Panc1 (cell line): ENCODE results near the gene KRTAP13-2.

Experiments
- POLR2AphosphoS5 ChIP-seq: IDR thresholded peaks from 2 replicates; pipeline ENCODE4 v1.6.1; 2012; ENCODE audit warnings: mild to moderate bottlenecking, low read depth, low read length, moderate library complexity
- SIN3A ChIP-seq: IDR thresholded peaks from 2 replicates; pipeline ENCODE4 v1.6.1; 2012; ENCODE audit warnings: low read depth, mild to moderate bottlenecking, low read length, moderate library complexity, borderline replicate concordance; ENCODE audit not compliant: insufficient read depth
- TCF7L2 ChIP-seq: IDR thresholded peaks from 2 replicates; pipeline ENCODE4 v1.6.1; 2011; ENCODE audit warnings: mild to moderate bottlenecking, low read depth, low read length, inconsistent platforms
- TF ChIP-seq, protein P1 (sequence below): fragments of 450-650 bp; IDR thresholded peaks from 2 replicates; pipeline ENCODE4 v1.5.1; 2017; ENCODE audit warnings: mild to moderate bottlenecking
- TF ChIP-seq, protein P2 (sequence below), 2 experiments: IDR thresholded peaks; 2 replicates each; pipeline ENCODE4 v1.6.1; 2011 to 2012; ENCODE audit warnings: low read depth in 2 of 2, control low read depth in 1 of 2, low read length in 1 of 2, mild to moderate bottlenecking in 1 of 2, moderate library complexity in 1 of 2; ENCODE audit not compliant: insufficient read depth in 1 of 2

DNA sequence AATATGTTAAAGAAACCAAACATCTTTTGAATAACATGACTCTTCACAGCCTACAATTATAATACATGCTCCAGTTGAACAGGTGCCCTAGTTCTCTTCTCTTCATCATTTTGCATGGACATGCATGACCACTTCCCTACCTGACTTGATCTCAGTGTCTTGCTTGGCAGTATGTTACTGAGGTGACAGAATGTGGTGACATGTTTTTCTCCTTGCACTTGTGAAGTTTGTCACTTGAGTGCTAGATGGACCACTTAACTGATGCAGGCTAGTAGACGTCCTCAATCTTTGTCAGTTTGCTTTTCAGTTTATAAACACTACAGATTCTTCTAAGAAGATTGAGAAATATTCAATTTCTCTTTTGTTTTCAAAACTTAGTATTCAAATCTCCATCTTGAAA is 10.1 kb upstream of the KRTAP13-2 start:
- TF ChIP-seq POLR2AphosphoS5 = no peak
- TF ChIP-seq, protein P1, sequence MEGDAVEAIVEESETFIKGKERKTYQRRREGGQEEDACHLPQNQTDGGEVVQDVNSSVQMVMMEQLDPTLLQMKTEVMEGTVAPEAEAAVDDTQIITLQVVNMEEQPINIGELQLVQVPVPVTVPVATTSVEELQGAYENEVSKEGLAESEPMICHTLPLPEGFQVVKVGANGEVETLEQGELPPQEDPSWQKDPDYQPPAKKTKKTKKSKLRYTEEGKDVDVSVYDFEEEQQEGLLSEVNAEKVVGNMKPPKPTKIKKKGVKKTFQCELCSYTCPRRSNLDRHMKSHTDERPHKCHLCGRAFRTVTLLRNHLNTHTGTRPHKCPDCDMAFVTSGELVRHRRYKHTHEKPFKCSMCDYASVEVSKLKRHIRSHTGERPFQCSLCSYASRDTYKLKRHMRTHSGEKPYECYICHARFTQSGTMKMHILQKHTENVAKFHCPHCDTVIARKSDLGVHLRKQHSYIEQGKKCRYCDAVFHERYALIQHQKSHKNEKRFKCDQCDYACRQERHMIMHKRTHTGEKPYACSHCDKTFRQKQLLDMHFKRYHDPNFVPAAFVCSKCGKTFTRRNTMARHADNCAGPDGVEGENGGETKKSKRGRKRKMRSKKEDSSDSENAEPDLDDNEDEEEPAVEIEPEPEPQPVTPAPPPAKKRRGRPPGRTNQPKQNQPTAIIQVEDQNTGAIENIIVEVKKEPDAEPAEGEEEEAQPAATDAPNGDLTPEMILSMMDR = no peak
- no peak for TF ChIP-seq TCF7L2
- TF ChIP-seq, protein P2, sequence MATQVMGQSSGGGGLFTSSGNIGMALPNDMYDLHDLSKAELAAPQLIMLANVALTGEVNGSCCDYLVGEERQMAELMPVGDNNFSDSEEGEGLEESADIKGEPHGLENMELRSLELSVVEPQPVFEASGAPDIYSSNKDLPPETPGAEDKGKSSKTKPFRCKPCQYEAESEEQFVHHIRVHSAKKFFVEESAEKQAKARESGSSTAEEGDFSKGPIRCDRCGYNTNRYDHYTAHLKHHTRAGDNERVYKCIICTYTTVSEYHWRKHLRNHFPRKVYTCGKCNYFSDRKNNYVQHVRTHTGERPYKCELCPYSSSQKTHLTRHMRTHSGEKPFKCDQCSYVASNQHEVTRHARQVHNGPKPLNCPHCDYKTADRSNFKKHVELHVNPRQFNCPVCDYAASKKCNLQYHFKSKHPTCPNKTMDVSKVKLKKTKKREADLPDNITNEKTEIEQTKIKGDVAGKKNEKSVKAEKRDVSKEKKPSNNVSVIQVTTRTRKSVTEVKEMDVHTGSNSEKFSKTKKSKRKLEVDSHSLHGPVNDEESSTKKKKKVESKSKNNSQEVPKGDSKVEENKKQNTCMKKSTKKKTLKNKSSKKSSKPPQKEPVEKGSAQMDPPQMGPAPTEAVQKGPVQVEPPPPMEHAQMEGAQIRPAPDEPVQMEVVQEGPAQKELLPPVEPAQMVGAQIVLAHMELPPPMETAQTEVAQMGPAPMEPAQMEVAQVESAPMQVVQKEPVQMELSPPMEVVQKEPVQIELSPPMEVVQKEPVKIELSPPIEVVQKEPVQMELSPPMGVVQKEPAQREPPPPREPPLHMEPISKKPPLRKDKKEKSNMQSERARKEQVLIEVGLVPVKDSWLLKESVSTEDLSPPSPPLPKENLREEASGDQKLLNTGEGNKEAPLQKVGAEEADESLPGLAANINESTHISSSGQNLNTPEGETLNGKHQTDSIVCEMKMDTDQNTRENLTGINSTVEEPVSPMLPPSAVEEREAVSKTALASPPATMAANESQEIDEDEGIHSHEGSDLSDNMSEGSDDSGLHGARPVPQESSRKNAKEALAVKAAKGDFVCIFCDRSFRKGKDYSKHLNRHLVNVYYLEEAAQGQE (IDR thresholded peaks at IDR 0.05; ENCODE audit: insufficient read depth in 1 of 2, low read depth in 2 of 2, low read length in 1 of 2) = no peak
- TF ChIP-seq SIN3A = no peak
